WTC11 (cell line): ENCODE measurements around the gene OPCML. TPM values are rescaled to one million over a fixed set of nuclear protein-coding genes. Genes with fewer than 3 reads are reported as not detected.

Source experiments
- ATAC-seq: fragments of 200-7000 bp; cut with Tn5 transposase; 2 replicates; pipeline ENCODE4 v1.10.0; 2021; ENCODE audit warnings: mild to moderate bottlenecking, moderate library complexity
- CTCF ChIA-PET: fragments of 300-600 bp; sonication (Branson Sonifier 250); formaldehyde crosslinking; loops from one replicate; lab custom pipeline; 2021; ENCODE audit warnings: antibody characterized with exemption; lab: Charles Lee
- POLR2A ChIA-PET: fragments of 350-600 bp; sonication (Branson Sonifier 250); formaldehyde crosslinking; loops from one replicate; lab custom pipeline; 2021; ENCODE audit warnings: antibody characterized with exemption; lab: Charles Lee
- DNase-seq: peaks from one replicate; pipeline ENCODE4 v3.0.0; 2021; ENCODE audit warnings: low spot score
- H3K27ac Mint-ChIP-seq: 2 replicates; pipeline ENCODE4 v1.8.0; 2021; ENCODE audit warnings: mixed read lengths
- H3K27me3 Mint-ChIP-seq: 2 replicates; pipeline ENCODE4 v1.8.0; 2021; ENCODE audit warnings: low read depth, mild to moderate bottlenecking, moderate library complexity, mixed read lengths
- H3K36me3 Mint-ChIP-seq: 2 replicates; pipeline ENCODE4 v1.8.0; 2021; ENCODE audit warnings: mixed read lengths
- H3K4me1 Mint-ChIP-seq: 2 replicates; pipeline ENCODE4 v1.8.0; 2022; ENCODE audit warnings: mixed read lengths
- H3K4me3 Mint-ChIP-seq: 2 replicates; pipeline ENCODE4 v1.8.0; 2021; ENCODE audit warnings: mild to moderate bottlenecking, moderate library complexity, mixed read lengths
- H3K9me3 Mint-ChIP-seq: 2 replicates; pipeline ENCODE4 v1.8.0; 2021; ENCODE audit warnings: mixed read lengths
- E2F4 ChIP-seq: sonication (generic); formaldehyde crosslinking; IDR thresholded peaks from 2 replicates; pipeline ENCODE4 v1.8.1; 2022; ENCODE audit warnings: low read depth, mild to moderate bottlenecking, moderate library complexity, missing genetic modification reagents, borderline replicate concordance
- ESRRA ChIP-seq: sonication (generic); formaldehyde crosslinking; IDR thresholded peaks from 2 replicates; pipeline ENCODE4 v1.8.1; 2022; ENCODE audit warnings: mild to moderate bottlenecking, missing genetic modification reagents, borderline replicate concordance
- JAZF1 ChIP-seq: fragments of 250-450 bp; sonication (Bioruptor Pico); IDR thresholded peaks from 2 replicates; pipeline ENCODE4 v1.9.0; 2021; ENCODE audit warnings: moderate library complexity, mild to moderate bottlenecking, inconsistent platforms
- KAT7 ChIP-seq: sonication (generic); formaldehyde crosslinking; IDR thresholded peaks from 2 replicates; pipeline ENCODE4 v1.8.1; 2023; ENCODE audit warnings: missing genetic modification reagents, mild to moderate bottlenecking, borderline replicate concordance
- NFYB ChIP-seq: sonication (generic); formaldehyde crosslinking; conservative IDR thresholded peaks from 2 replicates; pipeline ENCODE4 v1.8.0; 2022; ENCODE audit warnings: low read depth, missing genetic modification reagents
- NR2C2 ChIP-seq: sonication (generic); formaldehyde crosslinking; IDR thresholded peaks from 2 replicates; pipeline ENCODE4 v1.8.0; 2022; ENCODE audit warnings: mild to moderate bottlenecking, missing genetic modification reagents
- RORB ChIP-seq: fragments of 250-450 bp; sonication (Bioruptor Pico); IDR thresholded peaks from 2 replicates; pipeline ENCODE4 v1.9.0; 2021; ENCODE audit warnings: mild to moderate bottlenecking
- SP1 ChIP-seq: sonication (generic); formaldehyde crosslinking; conservative IDR thresholded peaks from 2 replicates; pipeline ENCODE4 v1.8.1; 2022; ENCODE audit warnings: missing genetic modification reagents
- USF2 ChIP-seq: sonication (generic); formaldehyde crosslinking; IDR thresholded peaks from 2 replicates; pipeline ENCODE4 v1.8.1; 2023; ENCODE audit warnings: mild to moderate bottlenecking, missing genetic modification reagents, moderate library complexity
- ZMAT4 ChIP-seq: fragments of 250-450 bp; sonication (Bioruptor Pico); IDR thresholded peaks from 2 replicates; pipeline ENCODE4 v1.9.0; 2021; ENCODE audit warnings: mild to moderate bottlenecking
- ZNF121 ChIP-seq: sonication (generic); formaldehyde crosslinking; IDR thresholded peaks from 2 replicates; pipeline ENCODE4 v1.8.0; 2023; ENCODE audit warnings: missing genetic modification reagents
- ZNF396 ChIP-seq: fragments of 250-450 bp; sonication (Bioruptor Pico); IDR thresholded peaks from 2 replicates; pipeline ENCODE4 v1.8.0; 2021; ENCODE audit warnings: mild to moderate bottlenecking, moderate library complexity, borderline replicate concordance
- ZNF512 ChIP-seq: sonication (generic); formaldehyde crosslinking; IDR thresholded peaks from 2 replicates; pipeline ENCODE4 v1.8.1; 2022; ENCODE audit warnings: missing genetic modification reagents, borderline replicate concordance
- ZNF532 ChIP-seq: fragments of 250-450 bp; sonication (Bioruptor Pico); IDR thresholded peaks from 2 replicates; pipeline ENCODE4 v1.9.0; 2021; ENCODE audit warnings: mild to moderate bottlenecking, borderline replicate concordance
- total RNA-seq: library from RNA; stranded (reverse); gene quantifications from 3 replicates; pipeline ENCODE4 v1.2.3, GENCODE V29; 2021
- TF ChIP-seq, protein P1 (sequence below): fragments of 250-450 bp; sonication (Bioruptor Pico); IDR thresholded peaks from 2 replicates; pipeline ENCODE4 v1.8.0; 2021; ENCODE audit warnings: mild to moderate bottlenecking
- TF ChIP-seq, protein P2 (sequence below): sonication (generic); formaldehyde crosslinking; IDR thresholded peaks from 2 replicates; pipeline ENCODE4 v1.8.1; 2022; ENCODE audit warnings: mild to moderate bottlenecking, moderate library complexity, missing genetic modification reagents
- TF ChIP-seq, protein P3 (sequence below): sonication (generic); formaldehyde crosslinking; IDR thresholded peaks from 2 replicates; pipeline ENCODE4 v1.8.1; 2023; ENCODE audit warnings: mild to moderate bottlenecking, missing genetic modification reagents

OPCML gene
- total RNA-seq, 1 experiment from 2014 or later, result 1.5 TPM

DNA sequence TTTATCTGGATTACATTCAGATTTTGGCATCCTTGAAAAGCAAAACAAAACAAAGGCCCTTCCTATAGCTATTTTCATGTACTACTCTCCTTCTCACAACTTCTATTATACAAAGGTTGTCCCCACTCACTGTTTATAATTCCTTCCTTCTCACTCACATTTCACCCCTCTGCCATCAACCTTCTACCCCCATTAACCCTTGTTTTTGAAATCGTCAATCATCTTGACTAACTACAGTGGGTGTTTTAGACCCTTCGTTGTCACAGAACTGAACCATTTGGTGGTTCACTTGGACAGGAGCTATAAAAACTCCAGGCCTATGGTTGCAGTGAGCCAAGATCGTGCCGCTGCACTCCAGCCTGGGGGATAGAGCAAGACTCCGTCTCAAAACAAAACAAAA, 639.4 kb downstream of the OPCML start:
- CTCF ChIA-PET, result no interaction called here

DNA sequence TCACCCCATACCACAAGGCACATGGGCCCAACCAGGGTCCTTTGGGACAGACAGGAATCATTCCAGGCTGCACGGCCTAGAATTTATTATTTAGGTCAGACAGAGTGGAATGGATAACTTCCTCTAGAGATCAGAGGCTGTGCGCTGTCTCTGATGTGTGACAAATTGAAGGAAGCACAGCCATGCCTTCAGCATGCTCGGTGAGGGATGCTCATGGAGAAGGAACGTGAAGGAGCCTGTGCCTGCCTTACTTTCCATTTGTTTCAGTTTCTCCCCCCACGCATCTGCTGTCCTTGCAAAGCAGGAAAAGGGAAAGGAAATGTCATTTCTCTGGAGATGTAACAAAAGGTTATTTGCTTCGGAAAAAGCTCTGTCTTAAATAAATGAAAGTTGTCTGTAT, 644.1 kb downstream of the OPCML start:
- no peaks in the 10 kb centered on the region for H3K36me3 Mint-ChIP-seq
- ATAC-seq (no peak), DNase-seq (no peak)
- H3K4me1 Mint-ChIP-seq, result peaks cover 26% of the 10 kb centered on the region
- CTCF ChIA-PET, result no interaction called here
- no peak overlapping the region for H3K27ac Mint-ChIP-seq
- TF ChIP-seq ESRRA (no peak), KAT7 (CRISPR knock-in tag) (no peak), E2F4 (no peak)
- TF ChIP-seq, protein P1, sequence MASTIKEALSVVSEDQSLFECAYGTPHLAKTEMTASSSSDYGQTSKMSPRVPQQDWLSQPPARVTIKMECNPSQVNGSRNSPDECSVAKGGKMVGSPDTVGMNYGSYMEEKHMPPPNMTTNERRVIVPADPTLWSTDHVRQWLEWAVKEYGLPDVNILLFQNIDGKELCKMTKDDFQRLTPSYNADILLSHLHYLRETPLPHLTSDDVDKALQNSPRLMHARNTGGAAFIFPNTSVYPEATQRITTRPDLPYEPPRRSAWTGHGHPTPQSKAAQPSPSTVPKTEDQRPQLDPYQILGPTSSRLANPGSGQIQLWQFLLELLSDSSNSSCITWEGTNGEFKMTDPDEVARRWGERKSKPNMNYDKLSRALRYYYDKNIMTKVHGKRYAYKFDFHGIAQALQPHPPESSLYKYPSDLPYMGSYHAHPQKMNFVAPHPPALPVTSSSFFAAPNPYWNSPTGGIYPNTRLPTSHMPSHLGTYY (CRISPR knock-in tag), result no peak
- TF ChIP-seq, all 79 proteins: peak for 0
- no peaks in the 10 kb centered on the region for H3K9me3 Mint-ChIP-seq
- H3K27me3 Mint-ChIP-seq, result no peaks in the 10 kb centered on the region
- POLR2A ChIA-PET, result no interaction called here
- no peak overlapping the region for H3K4me3 Mint-ChIP-seq

More for the DNA sequence above, 639.4 kb downstream of the OPCML start:
- Mint-ChIP-seq H3K4me1 (peaks cover 22% of the 10 kb centered on the region), H3K4me3 (no peak overlapping the region), H3K27me3 (no peaks in the 10 kb centered on the region), H3K36me3 (no peaks in the 10 kb centered on the region), H3K27ac (no peak overlapping the region), H3K9me3 (peaks cover 20% of the 10 kb centered on the region)
- TF ChIP-seq ZNF532 (CRISPR knock-in tag) (no peak), RORB (CRISPR knock-in tag) (no peak), USF2 (CRISPR knock-in tag) (no peak), JAZF1 (CRISPR knock-in tag) (no peak), NR2C2 (CRISPR knock-in tag) (no peak), ZNF396 (no peak), NFYB (CRISPR knock-in tag) (no peak), SP1 (CRISPR knock-in tag) (no peak)
- DNase-seq (no peak), ATAC-seq (no peak)
- POLR2A ChIA-PET, result no interaction called here

DNA sequence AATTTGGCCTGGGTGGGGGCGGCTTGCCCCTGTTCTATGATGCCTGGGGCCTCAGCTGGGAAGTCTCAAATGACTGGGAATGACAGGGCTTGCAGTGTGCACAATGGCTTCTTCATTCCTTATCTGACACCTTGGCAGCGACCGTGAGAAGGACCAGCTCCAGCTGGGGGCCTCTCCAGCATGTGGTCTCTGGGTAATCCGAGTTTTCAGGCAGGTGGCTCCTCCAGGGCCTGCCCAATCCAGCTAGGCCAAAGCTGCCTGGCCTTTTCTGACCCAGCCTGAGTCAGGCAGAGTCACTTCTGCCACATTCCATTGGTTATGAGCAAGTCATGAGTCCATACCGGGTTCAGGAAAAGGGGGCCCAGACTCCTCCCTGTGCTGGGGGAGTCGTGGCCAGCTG, 646.0 kb downstream of the OPCML start:
- CTCF ChIA-PET, result no interaction called here
- no peaks in the 10 kb centered on the region for H3K36me3 Mint-ChIP-seq
- H3K4me3 Mint-ChIP-seq, result no peak overlapping the region
- 0 out of 2 replicates have a peak, but pooled peaks cover 5% of the 10 kb centered on the region for H3K27me3 Mint-ChIP-seq
- no peak overlapping the region for H3K27ac Mint-ChIP-seq
- POLR2A ChIA-PET, result no interaction called here
- TF ChIP-seq, protein P2, sequence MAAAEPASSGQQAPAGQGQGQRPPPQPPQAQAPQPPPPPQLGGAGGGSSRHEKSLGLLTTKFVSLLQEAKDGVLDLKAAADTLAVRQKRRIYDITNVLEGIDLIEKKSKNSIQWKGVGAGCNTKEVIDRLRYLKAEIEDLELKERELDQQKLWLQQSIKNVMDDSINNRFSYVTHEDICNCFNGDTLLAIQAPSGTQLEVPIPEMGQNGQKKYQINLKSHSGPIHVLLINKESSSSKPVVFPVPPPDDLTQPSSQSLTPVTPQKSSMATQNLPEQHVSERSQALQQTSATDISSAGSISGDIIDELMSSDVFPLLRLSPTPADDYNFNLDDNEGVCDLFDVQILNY (CRISPR knock-in tag), result no peak
- TF ChIP-seq NFYB (CRISPR knock-in tag) (no peak), ESRRA (no peak), ZNF512 (CRISPR knock-in tag) (no peak), SP1 (CRISPR knock-in tag) (no peak), ZMAT4 (CRISPR knock-in tag) (no peak), ZNF121 (CRISPR knock-in tag) (no peak)
- TF ChIP-seq, protein P3, sequence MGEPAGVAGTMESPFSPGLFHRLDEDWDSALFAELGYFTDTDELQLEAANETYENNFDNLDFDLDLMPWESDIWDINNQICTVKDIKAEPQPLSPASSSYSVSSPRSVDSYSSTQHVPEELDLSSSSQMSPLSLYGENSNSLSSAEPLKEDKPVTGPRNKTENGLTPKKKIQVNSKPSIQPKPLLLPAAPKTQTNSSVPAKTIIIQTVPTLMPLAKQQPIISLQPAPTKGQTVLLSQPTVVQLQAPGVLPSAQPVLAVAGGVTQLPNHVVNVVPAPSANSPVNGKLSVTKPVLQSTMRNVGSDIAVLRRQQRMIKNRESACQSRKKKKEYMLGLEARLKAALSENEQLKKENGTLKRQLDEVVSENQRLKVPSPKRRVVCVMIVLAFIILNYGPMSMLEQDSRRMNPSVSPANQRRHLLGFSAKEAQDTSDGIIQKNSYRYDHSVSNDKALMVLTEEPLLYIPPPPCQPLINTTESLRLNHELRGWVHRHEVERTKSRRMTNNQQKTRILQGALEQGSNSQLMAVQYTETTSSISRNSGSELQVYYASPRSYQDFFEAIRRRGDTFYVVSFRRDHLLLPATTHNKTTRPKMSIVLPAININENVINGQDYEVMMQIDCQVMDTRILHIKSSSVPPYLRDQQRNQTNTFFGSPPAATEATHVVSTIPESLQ (CRISPR knock-in tag), result no peak
- H3K9me3 Mint-ChIP-seq, result no peaks in the 10 kb centered on the region
- peaks cover 35% of the 10 kb centered on the region for H3K4me1 Mint-ChIP-seq
- DNase-seq (no peak), ATAC-seq (no peak; the same call in 1 of the 2 replicates)
